ENCODE measurements around the gene THBS1.

THBS1 gene

DNA sequence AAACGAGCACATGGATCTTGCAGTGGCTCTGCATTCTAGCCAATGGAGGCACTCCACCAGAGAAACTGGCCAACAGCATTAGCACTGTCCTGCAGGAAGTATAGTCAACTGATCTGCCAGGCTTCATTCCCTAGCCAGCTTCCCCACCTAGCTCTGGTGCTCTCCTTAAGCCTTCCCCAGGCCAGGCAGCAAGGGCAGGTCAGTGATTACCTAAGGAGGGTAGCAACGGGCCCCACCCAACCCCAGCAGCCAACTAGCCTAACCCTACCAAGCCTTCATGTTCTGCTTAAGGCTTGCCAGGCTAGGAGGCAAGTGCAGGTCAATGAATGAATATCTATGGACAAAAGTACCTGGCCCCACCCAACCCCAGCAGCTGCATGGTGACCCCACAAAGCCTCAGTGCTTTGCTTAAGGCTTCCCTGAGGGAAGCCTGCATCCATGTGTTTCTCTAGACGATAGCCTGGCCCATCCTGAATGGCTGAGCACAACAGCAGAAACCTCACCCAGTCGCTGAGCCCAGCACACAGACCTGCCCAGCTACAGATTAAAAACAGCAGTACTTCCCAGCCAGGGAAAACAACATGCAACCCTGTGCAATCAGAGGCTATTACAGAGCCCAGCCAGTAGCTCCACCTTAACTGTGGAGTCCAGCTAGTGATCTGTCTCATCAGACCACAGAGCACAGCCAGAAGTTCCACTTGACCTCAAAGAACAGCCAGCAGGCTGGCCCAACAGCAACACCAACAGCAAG is 28.5 kb downstream of the THBS1 start:
- DNase-seq: no peak

GRCh38 chr15:39610665-39611064 is 29.8 kb downstream of the THBS1 start:
- no peak for DNase-seq

- no peak for DNase-seq
Observed at GRCh38 chr15:39613271-39613670, 32.4 kb downstream of the THBS1 start.

GRCh38 chr15:39613861-39614260 is 33.0 kb downstream of the THBS1 start:
- DNase-seq: no peak

DNA sequence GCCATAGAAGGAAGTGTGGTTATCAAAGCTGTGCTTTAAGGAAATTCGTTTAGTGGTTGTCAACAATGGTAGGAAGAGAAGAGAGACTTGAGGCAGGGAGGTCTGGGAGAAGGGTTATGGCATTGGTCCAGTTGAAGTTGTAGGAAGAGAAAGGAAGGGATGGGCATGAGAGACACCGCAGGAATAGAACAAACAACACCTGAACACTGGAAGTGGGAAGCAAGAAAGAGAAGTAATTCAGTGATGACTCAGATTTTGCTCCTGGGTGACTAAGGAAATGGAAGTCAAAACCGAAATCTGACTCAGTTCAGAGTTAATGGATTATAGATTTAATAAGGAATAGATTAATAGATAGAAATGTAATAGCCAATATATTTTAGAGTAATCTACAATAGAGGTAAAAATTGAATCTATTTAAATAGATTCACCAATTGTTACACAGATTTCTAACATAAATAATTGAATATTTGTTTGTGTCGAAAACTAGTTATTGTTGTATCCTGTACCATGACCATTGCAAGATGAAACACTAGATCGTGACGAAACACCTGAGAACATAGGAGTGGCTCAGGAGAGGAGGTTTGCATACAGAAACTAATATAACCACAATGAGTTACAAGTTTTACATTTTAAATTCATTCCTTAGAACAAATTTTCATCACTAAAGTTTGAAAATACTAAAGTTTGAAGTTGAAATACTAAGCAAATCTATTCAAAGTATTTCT is 36.0 kb downstream of the THBS1 start:
- DNase-seq: no peak

GRCh38 chr15:39618063-39618823 is 37.4 kb downstream of the THBS1 start:
- no peak for DNase-seq

DNA sequence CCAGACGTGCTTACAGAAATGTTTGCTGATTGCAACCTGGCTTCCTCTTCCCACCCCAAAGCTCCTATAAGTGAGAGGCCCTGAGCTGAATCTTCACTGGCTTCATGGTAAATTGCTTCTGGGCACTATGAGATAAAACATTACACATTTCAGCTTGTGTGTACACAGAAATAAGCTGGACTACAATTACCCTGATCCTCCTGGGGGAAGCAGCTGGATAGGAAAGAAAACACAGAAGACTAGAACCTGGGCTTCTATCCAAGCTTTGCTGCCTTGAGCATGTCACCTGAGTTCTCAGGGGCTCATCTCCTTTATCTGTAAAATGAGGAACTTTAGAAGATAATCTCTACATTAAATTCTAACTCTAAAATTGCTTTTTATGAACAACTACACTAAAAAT is 40.3 kb downstream of the THBS1 start:
- DNase-seq: peak; percentile 63 to 75

DNA sequence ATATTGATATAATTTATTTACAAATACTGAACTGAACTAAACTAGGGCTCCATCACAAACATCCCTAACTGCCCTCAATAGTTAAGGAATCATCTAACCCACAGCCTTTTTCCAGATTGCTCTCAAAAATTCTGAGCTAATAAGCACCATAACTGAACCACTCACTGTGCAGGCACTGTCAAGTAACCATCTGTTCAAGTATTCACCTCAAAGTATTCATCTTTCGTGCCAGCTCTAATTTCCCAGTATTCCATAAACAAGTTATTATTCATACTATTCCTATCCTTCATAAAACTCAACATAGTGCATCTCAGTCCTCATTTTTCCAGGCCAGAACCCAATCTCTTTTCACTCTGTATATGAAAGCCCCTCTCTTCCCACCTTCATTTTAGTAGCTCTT is 41.1 kb downstream of the THBS1 start:
- peak; percentile 52 to 84 for DNase-seq

- DNase-seq: peak in 1 of 2 experiments; percentile 29
Observed at GRCh38 chr15:39622660-39623516, 42.0 kb downstream of the THBS1 start.

DNA sequence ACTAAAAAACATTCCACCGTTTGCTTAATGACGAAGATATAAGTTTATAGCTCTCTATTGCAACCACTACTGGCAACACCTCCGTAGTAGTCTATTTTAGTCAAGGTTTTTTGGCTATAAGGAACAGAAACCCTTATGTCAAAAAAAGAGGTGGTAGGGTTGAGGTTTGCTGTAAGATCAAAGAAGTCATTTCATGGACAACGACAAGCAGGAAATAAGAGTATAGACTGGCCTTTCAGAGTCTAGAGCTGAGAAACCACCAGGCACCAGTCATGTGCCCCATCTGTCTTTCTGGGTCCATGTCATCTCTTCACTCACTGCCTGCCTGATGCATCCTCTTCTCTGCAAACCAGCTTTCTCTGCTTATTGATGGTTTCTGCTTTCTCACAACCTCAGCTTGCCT is 42.7 kb downstream of the THBS1 start:
- no peak for DNase-seq

DNA sequence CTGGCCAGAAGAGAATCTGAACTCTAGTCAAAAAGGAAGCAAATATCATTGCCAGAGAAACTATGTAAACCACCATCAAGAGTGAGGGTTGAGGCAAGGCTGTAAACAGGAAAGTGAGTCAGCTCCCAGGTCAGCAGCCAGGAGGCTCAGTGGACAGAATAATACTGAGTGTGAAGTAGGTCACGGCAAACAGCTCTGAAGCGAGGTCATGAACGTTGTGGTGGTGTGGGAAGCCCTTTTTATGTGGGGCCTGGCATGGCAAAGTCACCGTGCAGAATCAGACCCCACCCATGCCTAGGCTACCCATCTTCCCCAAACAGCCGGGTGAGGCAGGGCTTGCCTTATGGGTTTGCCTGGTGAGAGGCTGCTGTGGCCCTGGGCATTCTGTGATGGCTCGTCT is 43.9 kb downstream of the THBS1 start:
- DNase-seq: no peak

- no peak for DNase-seq
Observed at GRCh38 chr15:39625451-39625850, 44.6 kb downstream of the THBS1 start.

- no peak for DNase-seq
Observed at GRCh38 chr15:39625856-39626255, 45.0 kb downstream of the THBS1 start.

GRCh38 chr15:39627451-39628143 is 46.7 kb downstream of the THBS1 start:
- no peak for DNase-seq

- DNase-seq: no peak
Observed at GRCh38 chr15:39628144-39628508, 47.2 kb downstream of the THBS1 start.

DNA sequence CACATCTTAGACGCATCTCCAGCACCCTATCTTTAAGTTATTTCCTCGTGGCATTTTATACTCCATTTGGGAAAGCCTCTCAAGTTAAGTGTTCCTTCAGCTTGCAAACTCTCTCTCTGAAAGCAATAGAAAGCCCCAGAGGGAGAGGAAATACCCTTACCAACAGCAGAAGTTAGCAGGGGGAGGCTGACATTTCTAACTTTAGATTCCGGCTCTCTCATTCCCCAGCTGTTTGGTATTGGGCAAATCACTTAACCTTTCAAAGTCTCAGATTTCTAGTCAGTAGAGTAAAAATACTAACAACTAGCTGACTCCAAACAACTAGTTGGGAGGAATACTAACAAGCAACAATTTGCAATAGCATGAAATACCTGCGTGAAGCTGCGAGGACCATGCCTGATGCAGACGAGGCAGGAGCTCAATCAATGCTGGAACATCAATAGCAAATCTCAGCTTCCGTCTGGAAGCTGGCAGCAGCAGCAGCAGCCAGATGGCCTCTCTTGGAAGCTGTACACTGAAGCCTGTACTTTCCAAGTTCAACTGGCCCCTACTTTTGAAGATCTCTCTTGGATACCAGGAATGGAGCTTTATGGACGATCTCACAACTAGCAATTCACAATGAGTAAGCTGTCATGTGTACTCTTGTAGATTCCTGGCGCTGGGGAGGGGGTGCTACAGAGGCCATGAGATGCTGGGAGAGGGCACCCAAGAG is 47.8 kb downstream of the THBS1 start:
- peak in 1 of 2 experiments; percentile 41 for DNase-seq

DNA sequence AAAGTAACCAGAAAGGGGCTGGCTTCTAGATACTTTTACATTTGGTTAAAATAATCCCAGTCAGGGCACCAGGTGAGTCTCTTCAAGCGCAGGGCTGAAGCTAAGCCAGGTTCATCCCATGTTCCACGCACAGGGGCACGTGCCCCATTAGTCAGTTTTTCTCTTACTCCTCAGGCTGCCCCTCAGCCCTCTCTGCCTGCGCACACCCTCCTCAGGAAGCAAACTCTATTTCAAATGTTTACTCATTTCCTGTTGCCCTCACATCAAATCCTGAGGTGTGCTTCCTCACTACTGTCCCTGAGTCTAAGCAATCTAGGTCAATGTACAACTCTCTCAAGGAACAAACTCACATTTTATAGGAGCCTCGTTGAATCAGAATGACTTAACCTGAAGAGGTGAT is 48.5 kb downstream of the THBS1 start:
- DNase-seq: no peak

DNA sequence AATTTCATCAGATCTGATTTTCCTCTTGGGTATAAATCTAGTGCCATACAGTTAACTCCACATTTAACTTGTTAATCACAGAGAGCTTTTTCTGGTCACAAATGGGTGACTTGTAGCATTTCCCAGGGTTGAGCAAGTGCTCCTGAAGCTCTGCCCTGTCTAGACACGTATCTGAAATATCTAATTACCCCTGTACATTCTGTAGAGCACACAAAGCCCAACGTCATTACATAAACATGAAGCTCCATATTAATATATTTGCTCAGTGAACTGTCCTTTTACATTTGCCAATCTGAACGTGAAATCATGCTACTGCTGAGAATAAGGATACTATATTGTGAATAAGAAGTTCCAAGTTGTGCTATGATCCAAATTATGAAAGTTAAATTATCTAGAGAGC is 49.0 kb downstream of the THBS1 start:
- no peak for DNase-seq

GRCh38 chr15:39631357-39631756 is 50.5 kb downstream of the THBS1 start:
- DNase-seq: no peak

- DNase-seq: no peak
Observed at GRCh38 chr15:39638041-39638440, 57.2 kb downstream of the THBS1 start.

- no peak for DNase-seq
Observed at GRCh38 chr15:39639037-39639436, 58.2 kb downstream of the THBS1 start.

- no peak for DNase-seq
Observed at GRCh38 chr15:39640665-39641064, 59.8 kb downstream of the THBS1 start.
